GM18867 (cell line): Measurements from ENCODE around the gene KHNYN.
A peak's percentile ranks its signal among the peaks of the same experiment; 100 is the strongest.
"Not testable (repeated sequence)": the region's sequence is repeated elsewhere in the genome, so short reads cannot be mapped to it uniquely, and the experiment has no call there.

Experiments used
- ATAC-seq: cut with Tn5 transposase; IDR thresholded peaks from one replicate; pipeline ENCODE4 v1.9.1; 2021; ENCODE audit warnings: mild to moderate bottlenecking, moderate library complexity; ENCODE audit not compliant: unreplicated experiment

Gene KHNYN

GRCh38 chr14:24465805-24466204 is 36.1 kb downstream of the KHNYN start:
- no peak for ATAC-seq

GRCh38 chr14:24470450-24470849 is 40.7 kb downstream of the KHNYN start:
- ATAC-seq, result not testable (repeated sequence)

- no peak for ATAC-seq
Observed at GRCh38 chr14:24473211-24473610, 43.5 kb downstream of the KHNYN start.

GRCh38 chr14:24475261-24475660 is 45.5 kb downstream of the KHNYN start:
- no peak for ATAC-seq

- not testable (repeated sequence) for ATAC-seq
Observed at GRCh38 chr14:24479999-24480398, 50.2 kb downstream of the KHNYN start.

- ATAC-seq, result peak; percentile 96
Observed at GRCh38 chr14:24481622-24482324, 52.0 kb downstream of the KHNYN start.

- ATAC-seq, result not testable (repeated sequence)
Observed at GRCh38 chr14:24482699-24483303, 53.0 kb downstream of the KHNYN start.

GRCh38 chr14:24483604-24484252 is 54.0 kb downstream of the KHNYN start:
- ATAC-seq, result no peak
